ENCODE measurements around the gene HNRNPU.
A peak's percentile ranks its signal among the peaks of the same experiment; 100 is the strongest.
"Not testable (repeated sequence)": the region's sequence is repeated elsewhere in the genome, so short reads cannot be mapped to it uniquely, and the experiment has no call there.

HNRNPU gene

DNA sequence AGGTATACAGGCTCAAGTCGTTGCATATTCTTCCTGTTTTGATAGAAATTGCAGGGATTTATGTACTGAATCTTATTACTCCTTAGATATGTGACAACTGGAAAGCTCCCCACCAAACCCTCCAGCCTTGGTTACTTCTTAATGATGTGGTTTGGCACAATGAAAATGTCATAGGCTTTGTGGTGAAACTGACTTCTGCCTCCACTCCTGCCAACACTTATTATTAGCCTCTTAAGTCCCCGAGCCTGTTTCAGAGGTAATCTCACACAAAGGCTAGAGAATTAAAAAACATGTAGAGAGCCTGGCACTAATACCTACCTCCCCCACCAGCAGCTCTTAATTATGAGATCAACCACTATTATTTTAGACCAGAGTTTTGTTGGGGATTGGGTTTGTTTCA, 24.7 kb downstream of the HNRNPU start:
- no peak for DNase-seq

DNA sequence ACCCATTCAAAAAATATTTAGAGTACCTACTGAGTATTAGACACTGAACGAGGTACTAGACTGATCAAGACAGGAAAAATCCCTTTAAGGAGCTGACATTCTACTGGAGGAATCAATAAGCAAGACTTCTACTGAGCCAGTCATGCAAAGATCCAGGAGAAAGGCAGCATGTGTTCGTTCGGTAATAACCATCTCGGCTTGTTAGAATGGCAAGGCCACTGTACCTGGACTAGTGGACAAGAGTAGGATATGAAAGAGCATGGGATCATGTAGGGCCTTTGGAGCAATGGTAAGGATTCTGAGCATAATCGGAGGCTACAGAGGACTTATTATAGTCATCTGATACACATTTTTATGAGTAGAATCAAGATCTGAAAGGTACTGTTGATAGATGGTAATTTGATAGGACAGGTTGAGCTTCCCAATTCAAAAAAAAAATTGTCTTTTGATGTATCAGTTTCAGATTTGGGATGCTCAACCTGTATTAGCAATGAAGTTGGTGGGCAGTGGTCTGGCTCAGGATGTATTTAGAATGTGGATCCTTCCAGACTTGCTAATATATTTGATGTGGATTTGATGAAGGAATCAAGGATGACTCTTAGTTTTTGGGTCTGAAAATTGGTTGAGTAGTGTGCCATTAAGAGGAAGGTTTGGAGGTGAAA, 26.6 kb downstream of the HNRNPU start:
- DNase-seq = no peak

DNA sequence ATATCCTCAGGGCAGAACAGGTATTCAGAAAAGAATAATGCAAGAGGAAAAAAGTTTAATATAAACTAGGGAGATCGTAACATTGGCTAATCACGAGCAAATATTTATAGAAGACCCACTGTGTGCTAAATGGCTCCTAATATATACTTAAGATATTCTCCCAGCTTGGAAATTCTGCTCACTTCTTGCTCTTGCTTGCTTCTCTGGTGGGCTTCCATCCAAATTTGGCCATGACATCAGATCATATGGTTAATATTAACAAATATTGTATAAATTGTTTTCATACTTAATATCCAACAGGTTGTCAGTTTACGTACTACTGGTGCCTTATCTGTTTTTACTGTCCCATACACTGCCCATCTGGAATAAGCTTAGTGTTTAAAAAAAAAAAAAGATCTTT, 27.8 kb downstream of the HNRNPU start:
- no peak for DNase-seq

DNA sequence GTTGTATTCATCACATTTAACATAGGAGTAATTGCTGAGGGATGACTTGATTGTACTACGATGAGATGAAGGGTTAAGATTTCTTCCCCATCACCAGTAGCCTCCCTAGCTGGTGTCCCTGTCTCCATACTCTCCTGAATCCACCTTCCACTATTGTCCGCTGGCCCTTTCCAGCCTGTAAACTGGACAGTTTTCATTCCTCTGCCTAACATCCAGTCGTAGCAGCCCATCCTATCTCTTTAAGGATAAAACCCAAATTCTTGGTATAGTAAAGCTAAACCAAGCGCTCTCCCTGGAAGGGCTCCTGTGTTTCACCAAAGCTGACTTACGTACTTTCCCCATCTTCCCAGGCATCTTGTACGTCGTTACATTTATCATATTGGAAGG, 28.2 kb downstream of the HNRNPU start:
- DNase-seq = peak; percentile 15

DNA sequence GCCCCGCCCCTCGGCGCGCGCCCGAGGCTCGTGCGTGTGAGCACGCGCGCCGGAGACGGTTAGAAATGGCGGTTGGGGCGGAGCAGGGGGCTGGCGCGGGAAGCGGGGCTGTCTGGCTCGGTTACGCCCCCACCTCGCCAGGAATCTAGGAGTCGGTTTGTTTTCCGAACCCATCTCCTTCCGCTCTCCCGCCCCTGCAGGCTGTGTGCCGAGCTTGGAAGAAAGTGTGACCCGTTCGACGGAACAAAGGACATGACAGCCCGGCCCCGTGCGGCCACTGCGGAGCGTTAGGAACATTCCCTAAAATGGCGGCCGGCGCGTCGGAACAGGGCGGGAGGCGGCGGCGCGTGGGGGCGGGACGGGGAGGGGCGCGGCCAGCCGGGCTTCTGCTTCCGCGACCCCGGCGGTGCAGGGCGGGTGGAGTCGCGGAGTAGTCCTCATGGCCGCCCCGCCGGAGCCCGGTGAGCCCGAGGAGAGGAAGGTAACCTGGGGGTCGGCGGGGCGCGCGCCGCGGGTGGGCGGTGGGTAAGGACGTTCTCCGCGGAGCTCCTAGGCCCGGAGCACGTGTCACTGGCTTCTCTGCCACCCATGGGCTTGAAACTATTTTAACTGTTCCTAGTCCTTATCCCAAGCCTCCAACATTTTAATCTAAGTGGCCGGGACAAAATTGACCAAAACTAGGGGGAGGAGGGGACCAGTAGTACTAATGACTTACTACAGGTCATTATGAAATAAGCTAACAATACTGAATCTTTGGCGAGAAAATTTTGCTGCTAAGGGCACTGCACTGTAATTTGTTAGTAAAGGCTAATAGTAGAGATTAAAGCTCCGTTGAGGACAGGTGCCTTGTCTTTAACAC, 28.8 kb downstream of the HNRNPU start, which contains the start of gene COX20:
Gene COX20 (plus strand): TSS at position 383 of the 859 bp plus-strand sequence. CDS start 57 bp downstream, at position 440.
- DNase-seq = peak; percentile 88

DNA sequence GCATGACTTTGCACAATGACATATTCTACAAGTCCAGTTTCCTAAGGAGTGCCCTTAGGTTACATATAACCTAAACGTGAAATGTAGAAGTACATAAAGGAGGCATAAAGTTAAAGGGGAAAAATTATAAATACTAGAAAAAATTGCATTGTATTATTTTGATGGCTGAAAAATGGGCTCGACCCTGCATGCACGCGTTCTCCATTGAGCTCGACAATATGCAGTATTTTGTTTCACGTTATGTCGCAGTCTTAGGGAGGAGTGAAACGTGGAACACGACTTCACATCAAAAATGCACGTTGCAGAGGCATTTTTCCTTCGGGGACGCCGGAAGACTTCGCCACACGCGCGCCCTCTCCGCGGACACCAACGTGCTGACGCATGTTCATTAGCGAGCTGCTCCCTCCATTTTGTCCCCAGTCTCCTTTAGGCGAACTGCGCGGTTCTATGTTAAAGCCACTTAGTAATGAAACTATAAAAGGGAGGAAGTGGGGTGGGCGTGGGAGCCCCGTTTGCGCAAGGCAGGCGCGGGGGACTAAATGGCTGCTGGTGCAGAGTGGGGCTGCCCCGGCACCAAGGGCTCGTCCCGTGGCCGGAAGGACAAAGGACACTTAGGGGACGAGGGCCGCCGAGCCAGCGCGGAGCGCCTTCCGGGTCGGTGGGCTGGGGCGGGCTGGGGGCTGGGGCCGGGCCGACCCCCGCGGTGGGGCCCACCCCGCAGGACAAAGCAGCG, 29.6 kb downstream of the HNRNPU start:
- peak; percentile 89 for DNase-seq

DNA sequence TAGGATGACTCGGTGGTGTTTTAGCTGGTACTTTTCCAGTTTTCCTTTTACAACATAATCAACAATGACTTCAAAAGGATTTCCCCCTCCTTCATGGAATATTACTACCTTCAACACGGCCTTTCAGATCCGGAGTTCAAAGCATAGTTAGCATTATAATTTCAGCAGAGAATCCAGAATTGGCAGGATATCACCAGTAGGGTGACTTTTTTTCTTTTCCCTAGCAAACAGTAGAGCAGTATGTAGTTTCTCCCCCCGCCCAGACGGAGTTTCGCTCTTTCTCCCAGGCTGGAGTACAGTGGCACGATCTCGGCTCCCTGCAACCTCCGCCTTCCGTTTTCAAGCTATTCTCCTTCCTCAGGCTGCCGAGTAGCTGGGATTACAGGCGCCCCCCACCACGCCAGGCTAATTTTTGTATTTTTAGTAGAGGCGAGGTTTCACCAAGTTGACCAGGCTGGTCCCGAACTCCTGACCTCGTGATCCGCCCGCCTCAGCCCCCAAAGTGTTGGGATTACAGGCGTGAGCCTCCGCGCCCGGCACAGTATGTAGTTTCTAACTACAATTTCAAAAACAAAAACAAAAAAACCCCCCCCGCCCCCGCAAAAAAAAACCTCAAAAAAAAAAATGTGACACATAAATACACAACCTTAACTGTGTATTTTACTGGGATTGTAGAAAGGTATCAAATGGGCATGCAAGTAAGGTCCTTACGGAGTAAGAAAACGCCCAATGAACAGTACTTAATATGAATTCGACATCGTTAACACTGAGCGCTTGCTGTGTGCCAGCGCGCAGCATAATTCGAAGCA, 30.4 kb downstream of the HNRNPU start:
- DNase-seq = peak; percentile 54

DNA sequence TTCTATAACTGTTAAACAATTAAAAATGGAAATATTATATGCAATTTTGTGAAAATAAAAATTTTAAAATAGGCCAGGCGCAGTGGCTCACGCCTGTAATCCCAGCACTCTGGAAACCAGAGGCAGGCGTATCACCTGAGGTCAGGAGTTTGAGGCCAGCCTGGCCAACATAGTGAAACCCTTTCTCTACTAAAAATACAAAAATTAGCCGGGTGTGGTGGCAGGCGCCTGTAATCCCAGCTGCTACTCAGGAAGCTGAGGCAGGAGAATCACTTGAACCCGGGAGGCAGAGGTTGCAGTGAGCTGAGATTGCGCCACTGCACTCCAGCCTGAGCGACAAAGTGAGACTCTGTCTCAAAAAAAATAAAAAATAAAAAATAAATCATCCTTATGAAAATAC, 31.1 kb downstream of the HNRNPU start:
- not testable (repeated sequence) for DNase-seq

DNA sequence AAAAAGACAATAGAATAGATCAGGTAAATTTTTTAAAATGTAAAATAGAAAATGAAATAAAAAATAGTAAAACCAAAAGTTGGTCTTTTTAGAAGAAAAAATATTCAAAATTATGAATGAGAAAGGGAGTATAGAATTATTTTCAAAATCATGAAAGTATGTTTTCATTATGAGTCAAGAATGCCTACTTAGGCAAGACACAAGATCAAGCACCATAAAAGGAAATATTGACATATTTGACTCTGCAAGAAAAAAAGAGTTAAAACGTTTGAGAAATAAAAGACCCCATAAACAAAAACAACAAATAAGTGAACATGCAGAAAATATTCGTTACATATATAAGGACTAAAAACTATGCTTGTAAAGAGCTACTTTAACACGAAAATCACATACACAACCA, 33.7 kb downstream of the HNRNPU start:
- DNase-seq = no peak

DNA sequence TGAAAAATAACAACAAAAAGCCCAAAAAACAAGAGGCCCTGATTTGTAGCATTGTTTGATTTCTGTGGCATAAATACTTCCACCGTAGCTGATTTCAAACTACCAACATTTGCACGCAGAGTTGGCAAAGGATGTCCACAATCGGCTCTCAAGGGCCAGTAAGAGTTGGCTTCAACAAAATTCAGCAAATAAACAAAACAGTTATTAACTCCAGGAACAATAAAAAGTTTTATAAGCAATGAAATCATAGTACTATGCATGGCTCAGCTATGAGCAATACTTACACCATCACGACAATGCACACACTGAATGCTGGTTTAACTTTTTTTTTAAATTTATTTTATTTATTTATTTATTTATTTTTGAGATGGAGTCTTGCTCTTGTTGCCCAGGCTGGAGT, 37.6 kb downstream of the HNRNPU start:
- DNase-seq = no peak

DNA sequence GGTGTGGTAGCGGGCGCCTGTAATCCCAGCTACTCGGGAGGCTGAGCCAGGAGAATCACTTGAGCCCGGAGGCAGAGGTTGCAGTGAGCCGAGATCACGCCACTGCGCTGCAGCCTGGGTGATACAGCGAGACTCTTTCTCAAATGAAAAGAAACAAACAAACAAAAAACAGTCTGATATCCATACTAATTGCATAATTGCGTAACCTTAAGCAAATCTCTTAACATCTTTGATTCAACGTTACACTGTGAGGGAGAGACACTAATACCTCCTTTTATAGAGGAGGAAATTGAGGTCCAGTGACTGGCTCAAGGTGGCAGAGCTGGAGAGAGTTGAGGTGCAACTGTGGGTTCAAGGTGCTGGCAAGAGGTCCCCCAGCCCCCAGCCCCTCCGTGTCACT, 41.5 kb downstream of the HNRNPU start:
- DNase-seq = no peak

DNA sequence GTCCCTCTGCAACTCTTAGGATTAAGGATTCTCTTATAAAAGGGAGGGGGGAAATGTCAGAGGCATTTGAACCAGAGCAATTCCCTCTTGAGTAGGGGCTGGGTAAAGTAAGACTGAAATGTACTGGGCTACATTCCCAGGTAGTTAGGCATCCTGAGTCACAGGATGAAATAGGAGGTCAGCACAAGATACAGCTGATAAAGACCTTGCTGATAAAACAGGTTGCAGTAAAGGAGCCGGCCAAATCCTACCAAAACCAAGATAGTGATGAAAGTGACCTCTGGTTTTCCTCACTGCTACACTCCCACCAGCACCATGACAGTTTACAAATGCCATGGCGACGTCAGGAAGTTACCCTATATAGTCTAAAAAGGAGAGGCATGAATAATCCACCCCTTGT, 43.2 kb downstream of the HNRNPU start:
- DNase-seq = peak; percentile 87

DNA sequence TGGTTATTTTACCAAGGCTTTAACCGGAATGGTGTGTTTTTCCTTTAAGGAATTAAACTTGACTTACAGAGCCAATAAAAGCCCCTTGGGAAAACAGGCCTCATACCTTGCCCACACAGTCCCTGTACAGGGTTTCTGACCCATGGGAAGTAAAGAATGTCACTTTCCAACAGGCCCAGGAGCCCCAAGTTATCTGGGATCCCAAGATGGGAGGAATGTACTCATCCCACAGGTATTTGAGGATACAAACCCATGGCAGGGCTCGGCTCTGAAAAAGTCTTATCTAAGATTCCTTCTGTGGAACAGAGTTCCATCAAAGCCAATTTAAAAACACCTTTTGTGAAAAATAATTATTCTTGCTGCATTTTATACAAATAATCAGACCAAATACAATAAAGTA, 44.2 kb downstream of the HNRNPU start:
- peak; percentile 77 for DNase-seq

DNA sequence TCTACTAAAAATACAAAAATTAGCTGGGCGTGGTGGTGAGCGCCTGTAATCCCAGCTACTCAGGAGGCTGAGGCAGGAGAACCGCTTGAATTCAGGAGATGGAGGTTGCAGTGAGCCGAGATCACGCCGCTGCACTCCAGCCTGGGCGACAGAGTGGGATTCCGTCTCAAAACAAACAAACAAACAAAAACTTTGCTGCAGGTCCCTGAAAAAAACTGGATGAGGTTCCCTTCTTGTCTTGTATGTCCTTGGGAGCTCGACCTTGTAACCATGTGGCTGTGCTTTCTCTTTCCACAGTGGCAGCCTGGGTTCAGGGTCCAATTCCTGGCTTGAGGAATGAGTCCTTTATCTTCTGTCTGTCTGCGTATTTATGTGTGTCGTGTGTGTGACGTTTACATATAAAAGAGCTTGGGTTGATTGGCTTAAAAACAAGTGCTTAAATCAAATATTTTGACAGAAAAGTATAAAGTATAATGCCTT, 46.9 kb downstream of the HNRNPU start:
- DNase-seq = no peak

DNA sequence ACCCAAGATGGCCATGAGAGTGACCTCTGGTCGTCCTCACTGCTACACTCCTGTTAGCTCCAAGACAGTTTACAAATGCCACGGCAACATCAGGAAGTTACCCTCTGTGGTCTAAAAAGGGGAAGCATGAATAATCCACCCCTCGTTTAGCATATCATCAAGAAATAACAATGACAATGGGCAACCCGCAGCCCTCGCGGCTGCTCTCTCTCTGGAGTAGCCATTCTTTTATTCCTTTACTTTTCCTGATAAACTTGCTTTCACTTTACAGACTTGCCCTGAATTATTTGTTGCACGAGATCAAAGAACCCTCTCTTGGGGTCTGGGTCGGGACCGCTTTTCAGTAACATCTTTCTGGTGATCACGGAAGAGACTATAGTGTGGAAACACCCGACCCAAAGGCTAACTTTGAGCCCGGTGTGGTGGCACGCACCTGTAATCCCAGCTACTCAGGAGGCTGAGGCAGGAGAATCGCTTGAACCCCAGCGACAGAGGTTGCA, 48.7 kb downstream of the HNRNPU start:
- DNase-seq = no peak

DNA sequence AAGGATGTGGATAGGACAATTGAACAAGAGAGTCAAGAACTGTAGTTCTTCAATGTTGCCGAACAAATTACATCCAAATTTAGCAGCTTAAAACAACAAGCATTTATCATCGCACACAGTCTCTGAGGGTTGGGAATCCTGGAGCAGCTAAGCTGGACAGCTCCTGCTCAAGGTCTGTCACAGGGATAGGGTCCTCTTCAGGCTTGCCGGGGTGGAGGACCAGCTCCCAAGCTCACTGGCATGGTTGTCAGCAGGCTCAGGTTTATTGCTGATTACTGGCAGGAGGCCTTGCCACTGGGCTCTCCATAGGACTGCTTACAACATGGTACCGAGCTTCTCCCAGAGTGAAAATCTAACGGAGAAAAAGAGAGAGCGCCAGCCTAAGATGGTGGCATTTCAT, 51.0 kb downstream of the HNRNPU start:
- DNase-seq = no peak

DNA sequence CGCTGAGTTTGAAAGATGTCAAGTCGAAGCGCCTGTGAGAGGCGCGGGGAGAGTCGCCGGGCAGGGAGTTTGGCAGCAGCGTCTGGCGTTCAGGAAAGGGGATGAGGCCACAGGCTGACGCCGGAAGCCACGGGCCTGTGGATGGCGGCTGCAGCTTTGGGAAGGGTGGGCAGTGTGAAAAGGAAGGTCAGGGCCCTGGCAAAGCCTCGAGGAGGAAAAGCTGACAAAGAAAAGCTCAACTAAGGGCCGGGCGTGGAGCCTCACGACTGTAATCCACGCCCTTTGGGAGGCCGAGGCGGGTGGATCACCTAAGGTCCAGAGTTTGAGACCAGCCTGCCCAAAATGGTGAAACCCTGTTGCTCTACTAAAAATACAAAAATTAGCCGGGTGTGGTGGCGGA, 54.1 kb downstream of the HNRNPU start:
- DNase-seq = no peak

DNA sequence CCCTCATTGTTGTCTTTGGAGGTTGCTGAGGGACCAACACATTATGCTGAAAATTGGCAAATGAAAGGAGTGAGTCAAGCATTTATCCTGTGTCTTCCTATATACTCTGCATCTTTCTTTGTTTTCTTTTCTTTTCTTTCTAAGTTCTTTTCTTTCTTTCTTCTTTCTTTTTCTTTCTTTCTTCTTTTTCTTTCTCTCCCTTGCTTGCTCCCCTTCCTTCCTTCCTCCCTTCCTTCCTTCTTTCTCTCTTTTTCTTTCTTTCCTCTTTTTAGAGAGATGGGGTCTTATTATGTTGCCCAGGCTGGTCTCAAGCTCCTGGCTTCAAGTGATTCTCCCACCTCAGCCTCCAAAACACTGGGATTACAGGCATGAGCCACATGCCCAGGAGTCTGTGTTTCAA, 57.2 kb downstream of the HNRNPU start:
- no peak for DNase-seq

DNA sequence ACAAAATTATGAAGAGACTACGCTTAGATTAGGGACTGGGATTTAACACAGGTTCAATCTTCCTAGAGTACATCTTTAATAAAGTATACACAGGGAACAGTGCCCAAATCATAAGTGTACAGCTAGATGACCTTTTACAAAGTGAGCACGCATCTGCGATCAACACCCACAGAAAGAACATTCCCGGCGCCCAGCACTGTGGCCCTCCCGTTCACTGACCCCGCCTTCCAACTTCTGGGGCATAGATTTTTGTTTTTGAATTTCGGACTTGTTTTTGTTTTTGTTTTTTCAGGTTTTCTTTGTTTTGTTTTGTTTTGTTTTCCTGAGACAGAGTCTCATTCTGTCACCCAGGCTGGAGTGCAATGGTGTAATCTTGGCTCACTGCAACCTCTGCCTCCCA, 59.5 kb downstream of the HNRNPU start:
- no peak for DNase-seq

DNA sequence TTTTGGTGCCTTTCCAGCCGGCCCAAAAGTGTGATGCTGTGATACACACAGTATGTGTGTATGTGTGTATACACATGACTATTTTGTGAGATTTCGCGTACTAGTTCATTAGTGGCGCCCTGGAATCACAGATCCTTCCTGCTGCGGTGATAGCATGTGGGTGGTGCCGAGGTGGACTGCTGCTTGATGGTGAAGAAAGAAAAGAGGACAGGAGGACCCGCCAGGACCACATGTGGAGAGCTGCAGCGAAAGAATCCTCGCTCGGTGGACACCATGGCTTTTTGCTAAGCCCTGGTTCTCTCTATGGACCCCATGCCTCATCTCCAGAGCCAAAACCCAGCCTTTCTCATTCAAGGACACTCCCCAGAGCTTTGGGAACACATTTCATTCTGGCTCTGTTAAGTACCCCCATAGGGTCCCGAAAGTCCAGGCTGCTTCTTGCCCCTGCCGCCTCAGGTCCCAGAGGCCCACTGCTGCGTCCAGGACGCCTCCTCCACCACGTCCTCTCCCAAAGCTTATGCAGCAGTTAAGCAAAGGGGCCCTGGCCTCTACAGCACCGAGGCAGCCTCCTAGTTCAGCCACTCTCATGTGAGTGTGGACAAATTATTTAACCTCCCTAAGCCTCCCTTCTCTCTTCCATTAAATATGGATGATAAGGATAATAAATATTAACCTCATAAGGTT, 61.6 kb downstream of the HNRNPU start:
- DNase-seq = no peak

DNA sequence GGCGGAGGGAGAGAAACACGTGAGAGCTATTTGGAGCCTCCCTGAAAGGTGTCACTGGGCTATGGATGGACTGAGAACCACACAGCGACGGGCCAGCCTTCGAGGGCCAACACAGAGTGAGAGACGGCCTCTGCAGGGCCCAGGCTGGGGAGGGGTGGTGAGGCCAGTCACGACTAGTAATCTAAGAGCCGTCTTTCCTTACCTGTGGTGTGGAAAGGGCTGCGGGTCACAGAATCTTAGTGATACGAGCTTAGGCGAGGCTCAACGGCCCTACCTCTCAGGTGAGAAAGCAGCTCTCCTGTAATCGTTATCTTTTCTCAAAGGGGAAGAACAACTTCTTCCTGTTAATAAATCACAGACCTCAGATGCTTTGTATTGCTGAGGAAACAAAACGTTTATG, 62.3 kb downstream of the HNRNPU start:
- no peak for DNase-seq

DNA sequence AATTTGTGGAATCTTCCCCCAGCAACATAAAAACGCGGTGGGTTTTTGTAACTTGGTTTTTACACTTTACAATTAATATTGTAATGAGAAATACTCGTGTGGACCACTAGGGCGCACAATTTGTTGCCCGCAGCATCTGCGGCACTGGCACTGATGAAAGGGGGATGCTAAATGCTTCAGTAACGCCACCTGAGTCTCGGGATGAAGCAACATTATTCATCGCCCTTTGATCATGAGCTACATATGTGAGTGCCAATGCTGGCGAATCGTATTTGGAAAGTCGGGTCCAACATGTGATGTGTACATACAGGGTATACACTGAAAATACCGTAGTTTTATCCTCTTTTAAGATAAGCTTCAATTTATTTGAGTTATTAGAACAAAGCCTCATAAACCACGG, 63.1 kb downstream of the HNRNPU start:
- peak; percentile 40 for DNase-seq

All from NCI-H226 (cell line).